ENCODE data around the gene NOVA2.

Gene NOVA2

DNA sequence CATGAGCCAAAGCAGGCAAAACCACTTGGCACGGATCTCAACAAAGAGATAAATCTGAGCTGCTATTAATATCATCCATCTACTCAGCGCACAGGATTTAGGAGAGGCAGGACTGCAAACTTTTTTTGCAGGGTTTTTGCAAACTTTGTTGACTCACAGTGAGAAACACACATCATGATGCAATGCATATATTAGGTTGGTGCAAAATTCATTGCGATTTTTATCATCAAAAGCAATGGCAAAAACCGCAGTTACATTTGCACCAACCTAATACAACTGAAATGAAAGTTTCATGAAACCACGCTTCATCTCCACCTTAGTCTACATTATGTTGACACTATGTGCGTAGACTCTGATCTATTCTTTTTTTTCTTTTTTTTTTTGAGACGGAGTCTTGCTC is 4.5 kb upstream of the NOVA2 start:
- H3K79me2 ChIP-seq (ENCODE audit: control insufficient read depth, low read length), result no peaks in the 10 kb centered on the region

DNA sequence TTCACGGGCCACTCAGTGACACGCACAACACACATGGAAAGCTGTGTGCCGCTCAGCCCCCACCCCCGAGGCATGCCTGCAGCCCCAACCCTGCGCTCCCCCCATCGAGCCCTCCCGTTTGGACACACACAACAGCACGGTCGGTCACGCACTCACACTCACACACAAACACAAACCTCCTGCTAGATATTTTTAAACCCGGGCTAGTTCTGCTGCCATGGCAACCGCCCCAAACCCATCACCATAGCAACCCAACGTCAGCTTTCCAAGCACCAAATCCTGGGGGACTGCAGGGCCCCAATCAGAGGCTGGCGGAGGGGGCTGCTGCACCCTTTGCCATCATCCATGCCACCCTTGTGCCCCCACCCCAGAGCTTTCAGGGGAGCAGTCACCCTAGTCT is 2.5 kb upstream of the NOVA2 start:
- Histone ChIP-seq H3K4me1 (ENCODE audit: control insufficient read depth, low read length) (peaks cover 15% of the 10 kb centered on the region), H3K36me3 (ENCODE audit: control insufficient read depth, low read length) (no peaks in the 10 kb centered on the region), H3K9me2 (replicated peaks; ENCODE audit: control insufficient read depth, low read length) (no peaks in the 10 kb centered on the region), H3K79me2 (ENCODE audit: control insufficient read depth, low read length) (no peaks in the 10 kb centered on the region), H3K27me3 (ENCODE audit: control insufficient read depth, low read length) (peaks cover 16% of the 10 kb centered on the region), H3K9me3 (ENCODE audit: control insufficient read depth, insufficient read depth, low read length) (no peaks in the 10 kb centered on the region), H4K20me1 (ENCODE audit: control insufficient read depth, insufficient read depth, low read depth, low read length) (no peaks in the 10 kb centered on the region), H3F3A (ENCODE audit: control insufficient read depth, insufficient read depth) (no peaks in the 10 kb centered on the region; the same call in 1 of the 2 replicates), H3K4me3 (ENCODE audit: low read length) (no peak overlapping the region), H3K27ac (ENCODE audit: low read depth, low read length) (no peak overlapping the region), H3K4me2 (ENCODE audit: low read length) (no peak overlapping the region)
- no peak for TF ChIP-seq EZH2phosphoT487 (IDR thresholded peaks at IDR 0.05; ENCODE audit: borderline replicate concordance, low read length)
- TF ChIP-seq, protein P1, sequence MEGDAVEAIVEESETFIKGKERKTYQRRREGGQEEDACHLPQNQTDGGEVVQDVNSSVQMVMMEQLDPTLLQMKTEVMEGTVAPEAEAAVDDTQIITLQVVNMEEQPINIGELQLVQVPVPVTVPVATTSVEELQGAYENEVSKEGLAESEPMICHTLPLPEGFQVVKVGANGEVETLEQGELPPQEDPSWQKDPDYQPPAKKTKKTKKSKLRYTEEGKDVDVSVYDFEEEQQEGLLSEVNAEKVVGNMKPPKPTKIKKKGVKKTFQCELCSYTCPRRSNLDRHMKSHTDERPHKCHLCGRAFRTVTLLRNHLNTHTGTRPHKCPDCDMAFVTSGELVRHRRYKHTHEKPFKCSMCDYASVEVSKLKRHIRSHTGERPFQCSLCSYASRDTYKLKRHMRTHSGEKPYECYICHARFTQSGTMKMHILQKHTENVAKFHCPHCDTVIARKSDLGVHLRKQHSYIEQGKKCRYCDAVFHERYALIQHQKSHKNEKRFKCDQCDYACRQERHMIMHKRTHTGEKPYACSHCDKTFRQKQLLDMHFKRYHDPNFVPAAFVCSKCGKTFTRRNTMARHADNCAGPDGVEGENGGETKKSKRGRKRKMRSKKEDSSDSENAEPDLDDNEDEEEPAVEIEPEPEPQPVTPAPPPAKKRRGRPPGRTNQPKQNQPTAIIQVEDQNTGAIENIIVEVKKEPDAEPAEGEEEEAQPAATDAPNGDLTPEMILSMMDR (IDR thresholded peaks at IDR 0.05; ENCODE audit: low read depth, low read length, poor library complexity, severe bottlenecking), result no peak

More for the DNA sequence above, 4.5 kb upstream of the NOVA2 start:
- Histone ChIP-seq H3K9me3 (ENCODE audit: control insufficient read depth, insufficient read depth, low read length) (no peaks in the 10 kb centered on the region), H3K4me1 (ENCODE audit: control insufficient read depth, low read length) (no peaks in the 10 kb centered on the region), H3K4me3 (ENCODE audit: low read length) (no peak overlapping the region), H3K4me2 (ENCODE audit: low read length) (no peak overlapping the region), H3K27me3 (ENCODE audit: control insufficient read depth, low read length) (peaks cover 2% of the 10 kb centered on the region; the same call in 1 of the 2 replicates), H3K36me3 (ENCODE audit: control insufficient read depth, low read length) (no peaks in the 10 kb centered on the region), H3K27ac (ENCODE audit: low read depth, low read length) (no peak overlapping the region), H3F3A (ENCODE audit: control insufficient read depth, insufficient read depth) (no peaks in the 10 kb centered on the region; the same call in 1 of the 2 replicates), H4K20me1 (ENCODE audit: control insufficient read depth, insufficient read depth, low read depth, low read length) (no peaks in the 10 kb centered on the region), H3K9me2 (replicated peaks; ENCODE audit: control insufficient read depth, low read length) (no peaks in the 10 kb centered on the region)
- TF ChIP-seq, protein P1 (IDR thresholded peaks at IDR 0.05; ENCODE audit: low read depth, low read length, poor library complexity, severe bottlenecking), result no peak
- no peak for TF ChIP-seq EZH2phosphoT487 (IDR thresholded peaks at IDR 0.05; ENCODE audit: borderline replicate concordance, low read length)

DNA sequence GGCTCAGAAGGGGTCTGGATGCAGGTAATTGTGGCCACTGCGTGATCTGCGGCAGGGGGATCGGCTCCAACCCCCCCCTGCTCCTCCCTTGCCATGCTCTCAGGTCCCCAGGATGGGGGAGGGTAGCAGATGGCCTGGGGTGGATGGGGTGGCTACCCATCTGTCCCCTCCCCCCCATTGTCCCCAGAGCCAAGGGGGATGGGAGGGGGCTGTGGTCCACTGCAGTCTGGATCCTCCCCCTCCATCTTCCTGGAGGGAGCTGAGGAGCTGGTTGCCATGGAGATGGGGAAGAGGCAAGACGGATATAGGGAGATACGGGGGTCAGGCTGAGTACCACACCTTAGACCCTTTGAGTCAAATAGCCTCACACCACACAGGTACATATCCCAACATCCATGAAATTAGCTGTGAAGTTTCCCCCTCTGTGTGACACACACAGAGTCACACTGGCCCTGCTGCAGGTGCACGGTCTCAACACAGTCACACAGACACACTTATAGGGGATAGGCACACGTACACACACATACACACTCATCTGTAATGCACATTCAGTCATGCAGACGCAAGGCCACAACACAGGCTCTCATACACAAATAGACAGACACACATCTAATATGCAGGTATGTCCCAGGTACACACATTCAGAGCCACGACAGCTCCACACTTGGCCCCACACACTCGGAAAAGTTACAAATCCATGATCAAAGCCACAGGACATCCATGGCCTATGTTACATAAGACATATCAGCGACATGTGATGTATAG is 1.8 kb upstream of the NOVA2 start:
- Histone ChIP-seq H3F3A (ENCODE audit: control insufficient read depth, insufficient read depth) (no peaks in the 10 kb centered on the region; the same call in 1 of the 2 replicates), H3K36me3 (ENCODE audit: control insufficient read depth, low read length) (no peaks in the 10 kb centered on the region), H4K20me1 (ENCODE audit: control insufficient read depth, insufficient read depth, low read depth, low read length) (no peaks in the 10 kb centered on the region), H3K4me3 (ENCODE audit: low read length) (no peak overlapping the region), H3K9me2 (replicated peaks; ENCODE audit: control insufficient read depth, low read length) (no peaks in the 10 kb centered on the region), H3K4me1 (ENCODE audit: control insufficient read depth, low read length) (peaks cover 19% of the 10 kb centered on the region), H3K9me3 (ENCODE audit: control insufficient read depth, insufficient read depth, low read length) (no peaks in the 10 kb centered on the region), H3K27ac (ENCODE audit: low read depth, low read length) (no peak overlapping the region), H3K4me2 (ENCODE audit: low read length) (no peak overlapping the region), H3K79me2 (ENCODE audit: control insufficient read depth, low read length) (no peaks in the 10 kb centered on the region), H3K27me3 (ENCODE audit: control insufficient read depth, low read length) (peaks cover 22% of the 10 kb centered on the region)
- TF ChIP-seq EZH2phosphoT487 (IDR thresholded peaks at IDR 0.05; ENCODE audit: borderline replicate concordance, low read length), result no peak
- TF ChIP-seq, protein P1 (IDR thresholded peaks at IDR 0.05; ENCODE audit: low read depth, low read length, poor library complexity, severe bottlenecking), result no peak

Data from DOHH2 (cell line).